ENCODE data around the gene CD300LF.
A peak's percentile ranks its signal among the peaks of the same experiment; 100 is the strongest.

- no peak for TF ChIP-seq CBFB (CRISPR knock-in tag; IDR thresholded peaks at IDR 0.05; ENCODE audit: low read depth)
- no peak for TF ChIP-seq TCF7 (CRISPR knock-in tag; IDR thresholded peaks at IDR 0.05; ENCODE audit: low read depth)
- TF ChIP-seq, protein P1, sequence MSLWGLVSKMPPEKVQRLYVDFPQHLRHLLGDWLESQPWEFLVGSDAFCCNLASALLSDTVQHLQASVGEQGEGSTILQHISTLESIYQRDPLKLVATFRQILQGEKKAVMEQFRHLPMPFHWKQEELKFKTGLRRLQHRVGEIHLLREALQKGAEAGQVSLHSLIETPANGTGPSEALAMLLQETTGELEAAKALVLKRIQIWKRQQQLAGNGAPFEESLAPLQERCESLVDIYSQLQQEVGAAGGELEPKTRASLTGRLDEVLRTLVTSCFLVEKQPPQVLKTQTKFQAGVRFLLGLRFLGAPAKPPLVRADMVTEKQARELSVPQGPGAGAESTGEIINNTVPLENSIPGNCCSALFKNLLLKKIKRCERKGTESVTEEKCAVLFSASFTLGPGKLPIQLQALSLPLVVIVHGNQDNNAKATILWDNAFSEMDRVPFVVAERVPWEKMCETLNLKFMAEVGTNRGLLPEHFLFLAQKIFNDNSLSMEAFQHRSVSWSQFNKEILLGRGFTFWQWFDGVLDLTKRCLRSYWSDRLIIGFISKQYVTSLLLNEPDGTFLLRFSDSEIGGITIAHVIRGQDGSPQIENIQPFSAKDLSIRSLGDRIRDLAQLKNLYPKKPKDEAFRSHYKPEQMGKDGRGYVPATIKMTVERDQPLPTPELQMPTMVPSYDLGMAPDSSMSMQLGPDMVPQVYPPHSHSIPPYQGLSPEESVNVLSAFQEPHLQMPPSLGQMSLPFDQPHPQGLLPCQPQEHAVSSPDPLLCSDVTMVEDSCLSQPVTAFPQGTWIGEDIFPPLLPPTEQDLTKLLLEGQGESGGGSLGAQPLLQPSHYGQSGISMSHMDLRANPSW (CRISPR knock-in tag; conservative IDR thresholded peaks at IDR 0.05; ENCODE audit: low read depth), result no peak
- TF ChIP-seq CREB1 (CRISPR knock-in tag; IDR thresholded peaks at IDR 0.05), result no peak
- TF ChIP-seq MYBL2 (CRISPR knock-in tag; IDR thresholded peaks at IDR 0.05), result no peak
- TF ChIP-seq NR3C1 (CRISPR knock-in tag; conservative IDR thresholded peaks at IDR 0.05; ENCODE audit: low read depth), result no peak
- TF ChIP-seq, protein P2, sequence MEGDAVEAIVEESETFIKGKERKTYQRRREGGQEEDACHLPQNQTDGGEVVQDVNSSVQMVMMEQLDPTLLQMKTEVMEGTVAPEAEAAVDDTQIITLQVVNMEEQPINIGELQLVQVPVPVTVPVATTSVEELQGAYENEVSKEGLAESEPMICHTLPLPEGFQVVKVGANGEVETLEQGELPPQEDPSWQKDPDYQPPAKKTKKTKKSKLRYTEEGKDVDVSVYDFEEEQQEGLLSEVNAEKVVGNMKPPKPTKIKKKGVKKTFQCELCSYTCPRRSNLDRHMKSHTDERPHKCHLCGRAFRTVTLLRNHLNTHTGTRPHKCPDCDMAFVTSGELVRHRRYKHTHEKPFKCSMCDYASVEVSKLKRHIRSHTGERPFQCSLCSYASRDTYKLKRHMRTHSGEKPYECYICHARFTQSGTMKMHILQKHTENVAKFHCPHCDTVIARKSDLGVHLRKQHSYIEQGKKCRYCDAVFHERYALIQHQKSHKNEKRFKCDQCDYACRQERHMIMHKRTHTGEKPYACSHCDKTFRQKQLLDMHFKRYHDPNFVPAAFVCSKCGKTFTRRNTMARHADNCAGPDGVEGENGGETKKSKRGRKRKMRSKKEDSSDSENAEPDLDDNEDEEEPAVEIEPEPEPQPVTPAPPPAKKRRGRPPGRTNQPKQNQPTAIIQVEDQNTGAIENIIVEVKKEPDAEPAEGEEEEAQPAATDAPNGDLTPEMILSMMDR (IDR thresholded peaks at IDR 0.05), result no peak
- TF ChIP-seq, protein P3, sequence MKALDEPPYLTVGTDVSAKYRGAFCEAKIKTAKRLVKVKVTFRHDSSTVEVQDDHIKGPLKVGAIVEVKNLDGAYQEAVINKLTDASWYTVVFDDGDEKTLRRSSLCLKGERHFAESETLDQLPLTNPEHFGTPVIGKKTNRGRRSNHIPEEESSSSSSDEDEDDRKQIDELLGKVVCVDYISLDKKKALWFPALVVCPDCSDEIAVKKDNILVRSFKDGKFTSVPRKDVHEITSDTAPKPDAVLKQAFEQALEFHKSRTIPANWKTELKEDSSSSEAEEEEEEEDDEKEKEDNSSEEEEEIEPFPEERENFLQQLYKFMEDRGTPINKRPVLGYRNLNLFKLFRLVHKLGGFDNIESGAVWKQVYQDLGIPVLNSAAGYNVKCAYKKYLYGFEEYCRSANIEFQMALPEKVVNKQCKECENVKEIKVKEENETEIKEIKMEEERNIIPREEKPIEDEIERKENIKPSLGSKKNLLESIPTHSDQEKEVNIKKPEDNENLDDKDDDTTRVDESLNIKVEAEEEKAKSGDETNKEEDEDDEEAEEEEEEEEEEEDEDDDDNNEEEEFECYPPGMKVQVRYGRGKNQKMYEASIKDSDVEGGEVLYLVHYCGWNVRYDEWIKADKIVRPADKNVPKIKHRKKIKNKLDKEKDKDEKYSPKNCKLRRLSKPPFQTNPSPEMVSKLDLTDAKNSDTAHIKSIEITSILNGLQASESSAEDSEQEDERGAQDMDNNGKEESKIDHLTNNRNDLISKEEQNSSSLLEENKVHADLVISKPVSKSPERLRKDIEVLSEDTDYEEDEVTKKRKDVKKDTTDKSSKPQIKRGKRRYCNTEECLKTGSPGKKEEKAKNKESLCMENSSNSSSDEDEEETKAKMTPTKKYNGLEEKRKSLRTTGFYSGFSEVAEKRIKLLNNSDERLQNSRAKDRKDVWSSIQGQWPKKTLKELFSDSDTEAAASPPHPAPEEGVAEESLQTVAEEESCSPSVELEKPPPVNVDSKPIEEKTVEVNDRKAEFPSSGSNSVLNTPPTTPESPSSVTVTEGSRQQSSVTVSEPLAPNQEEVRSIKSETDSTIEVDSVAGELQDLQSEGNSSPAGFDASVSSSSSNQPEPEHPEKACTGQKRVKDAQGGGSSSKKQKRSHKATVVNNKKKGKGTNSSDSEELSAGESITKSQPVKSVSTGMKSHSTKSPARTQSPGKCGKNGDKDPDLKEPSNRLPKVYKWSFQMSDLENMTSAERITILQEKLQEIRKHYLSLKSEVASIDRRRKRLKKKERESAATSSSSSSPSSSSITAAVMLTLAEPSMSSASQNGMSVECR (CRISPR knock-in tag; IDR thresholded peaks at IDR 0.05; ENCODE audit: borderline replicate concordance), result peak; percentile 72; the same call in 1 of the 2 replicates
- TF ChIP-seq, protein P4, sequence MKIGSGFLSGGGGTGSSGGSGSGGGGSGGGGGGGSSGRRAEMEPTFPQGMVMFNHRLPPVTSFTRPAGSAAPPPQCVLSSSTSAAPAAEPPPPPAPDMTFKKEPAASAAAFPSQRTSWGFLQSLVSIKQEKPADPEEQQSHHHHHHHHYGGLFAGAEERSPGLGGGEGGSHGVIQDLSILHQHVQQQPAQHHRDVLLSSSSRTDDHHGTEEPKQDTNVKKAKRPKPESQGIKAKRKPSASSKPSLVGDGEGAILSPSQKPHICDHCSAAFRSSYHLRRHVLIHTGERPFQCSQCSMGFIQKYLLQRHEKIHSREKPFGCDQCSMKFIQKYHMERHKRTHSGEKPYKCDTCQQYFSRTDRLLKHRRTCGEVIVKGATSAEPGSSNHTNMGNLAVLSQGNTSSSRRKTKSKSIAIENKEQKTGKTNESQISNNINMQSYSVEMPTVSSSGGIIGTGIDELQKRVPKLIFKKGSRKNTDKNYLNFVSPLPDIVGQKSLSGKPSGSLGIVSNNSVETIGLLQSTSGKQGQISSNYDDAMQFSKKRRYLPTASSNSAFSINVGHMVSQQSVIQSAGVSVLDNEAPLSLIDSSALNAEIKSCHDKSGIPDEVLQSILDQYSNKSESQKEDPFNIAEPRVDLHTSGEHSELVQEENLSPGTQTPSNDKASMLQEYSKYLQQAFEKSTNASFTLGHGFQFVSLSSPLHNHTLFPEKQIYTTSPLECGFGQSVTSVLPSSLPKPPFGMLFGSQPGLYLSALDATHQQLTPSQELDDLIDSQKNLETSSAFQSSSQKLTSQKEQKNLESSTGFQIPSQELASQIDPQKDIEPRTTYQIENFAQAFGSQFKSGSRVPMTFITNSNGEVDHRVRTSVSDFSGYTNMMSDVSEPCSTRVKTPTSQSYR (CRISPR knock-in tag; IDR thresholded peaks at IDR 0.05), result no peak
- no peak for TF ChIP-seq RELA (CRISPR knock-in tag; IDR thresholded peaks at IDR 0.05; ENCODE audit: borderline replicate concordance)
- TF ChIP-seq FOXP4 (CRISPR knock-in tag; IDR thresholded peaks at IDR 0.05), result no peak; the same call in 1 of the 2 replicates
- TF ChIP-seq KAT7 (CRISPR knock-in tag; IDR thresholded peaks at IDR 0.05; ENCODE audit: borderline replicate concordance), result no peak
- TF ChIP-seq MAX (CRISPR knock-in tag; IDR thresholded peaks at IDR 0.05), result peak; percentile 32; the same call in 1 of the 2 replicates
Observed at GRCh38 chr17:74736513-74737298, 24.0 kb upstream of the CD300LF start, which contains the start of gene RAB37.
